Cerebellar cortex (tissue), 1 donor: ENCODE data around the gene TMEM143.
"Not testable (repeated sequence)": the region's sequence is repeated elsewhere in the genome, so short reads cannot be mapped to it uniquely, and the experiment has no call there.

Source experiments
- DNase-seq: peaks from one replicate; pipeline ENCODE4 v3.0.0-alpha.2; 2015; ENCODE audit warnings: low spot score

Gene TMEM143

GRCh38 chr19:48296963-48297734 lies 66.6 kb downstream of the TMEM143 start:
- no peak for DNase-seq

GRCh38 chr19:48295458-48295857 lies 68.3 kb downstream of the TMEM143 start:
- DNase-seq = no peak

- no peak for DNase-seq
Observed at GRCh38 chr19:48292798-48293197, 70.9 kb downstream of the TMEM143 start.

- DNase-seq = not testable (repeated sequence)
Observed at GRCh38 chr19:48291489-48291815, 72.3 kb downstream of the TMEM143 start.

- DNase-seq = peak; percentile 80
Observed at GRCh38 chr19:48290771-48291488, 72.8 kb downstream of the TMEM143 start.

- peak; percentile 44 for DNase-seq
Observed at GRCh38 chr19:48290401-48290770, 73.4 kb downstream of the TMEM143 start.

GRCh38 chr19:48287748-48288147 lies 76.0 kb downstream of the TMEM143 start:
- no peak for DNase-seq

GRCh38 chr19:48284896-48285295 lies 78.8 kb downstream of the TMEM143 start:
- no peak for DNase-seq

GRCh38 chr19:48283908-48284307 lies 79.8 kb downstream of the TMEM143 start:
- no peak for DNase-seq
